H1 (cell line): ENCODE measurements around the gene RAD54L. TPM values are rescaled to one million over a fixed set of nuclear protein-coding genes. Genes with fewer than 3 reads are reported as not detected.

Source experiments
- CTCF ChIA-PET: fragments of 300-600 bp; sonication (Branson Sonifier 250); formaldehyde crosslinking; loops from one replicate; lab custom pipeline; 2021; ENCODE audit not compliant: partially characterized antibody; lab: Charles Lee
- POLR2A ChIA-PET: fragments of 300-600 bp; sonication (Branson Sonifier 250); formaldehyde crosslinking; loops from one replicate; lab custom pipeline; 2021; ENCODE audit warnings: inconsistent platforms; ENCODE audit not compliant: partially characterized antibody; lab: Charles Lee
- DNase-seq, 2 experiments: peaks; one replicate each; pipeline versions ENCODE4 v3.0.0 to v3.0.0-alpha.2; 2010 to 2022; ENCODE audit warnings: low spot score in 2 of 2, low read depth in 1 of 2, mixed read lengths in 1 of 2
- FAIRE-seq: peaks from 2 replicates; lab custom pipeline; 2011; peaks lifted over from hg19 to GRCh38; lab: Jason Lieb, UNC
- H2AFZ ChIP-seq: 2 replicates; pipeline ENCODE4 v1.8.1; 2012; ENCODE audit warnings: low read length, inconsistent platforms
- H2AK5ac ChIP-seq: 2 replicates; pipeline ENCODE4 v1.6.1; 2013; ENCODE audit warnings: low read depth, low read length
- H2BK120ac ChIP-seq: replicated peaks from 2 replicates; pipeline ENCODE3; 2013; ENCODE audit warnings: low read depth, low read length, inconsistent platforms
- H2BK12ac ChIP-seq: 2 replicates; pipeline ENCODE4 v1.6.1; 2013; ENCODE audit warnings: low read depth, low read length
- H2BK15ac ChIP-seq: 2 replicates; pipeline ENCODE4 v1.6.1; 2013; ENCODE audit warnings: low read length
- H2BK20ac ChIP-seq: 2 replicates; pipeline ENCODE4 v1.6.1; 2013; ENCODE audit warnings: low read length
- H2BK5ac ChIP-seq: 2 replicates; pipeline ENCODE4 v1.6.1; 2013; ENCODE audit warnings: low read depth, low read length
- H3K14ac ChIP-seq: 2 replicates; pipeline ENCODE4 v1.6.1; 2013; ENCODE audit warnings: inconsistent platforms; ENCODE audit not compliant: insufficient read length
- H3K18ac ChIP-seq: 2 replicates; pipeline ENCODE4 v1.6.1; 2013; ENCODE audit warnings: low read length; ENCODE audit errors: extremely low read depth
- H3K23ac ChIP-seq: 2 replicates; pipeline ENCODE4 v1.6.1; 2013; ENCODE audit warnings: inconsistent platforms; ENCODE audit not compliant: insufficient read length
- H3K23me2 ChIP-seq: 2 replicates; pipeline ENCODE4 v1.6.1; 2013; ENCODE audit warnings: low read depth, low read length
- H3K27ac ChIP-seq: 2 replicates; pipeline ENCODE4 v1.6.1; 2011; ENCODE audit warnings: low read depth, low read length, inconsistent platforms
- H3K27me3 ChIP-seq, 4 experiments: replicated peaks in 1 of 4; 1 replicate in 1 of 4; 2 replicates in 3 of 4; pipeline versions ENCODE4 v1.6.1 to v1.8.1; 2011 to 2013; ENCODE audit warnings: low read length in 3 of 4, mild to moderate bottlenecking in 3 of 4, inconsistent platforms in 2 of 4, mixed read lengths in 2 of 4, moderate library complexity in 1 of 4; ENCODE audit not compliant: control insufficient read depth in 3 of 4, insufficient read depth in 3 of 4; ENCODE audit errors: extremely low read depth in 1 of 4
- H3K36me3 ChIP-seq, 4 experiments: 2 replicates each; pipeline versions ENCODE4 v1.6.1 to v1.8.1; 2011 to 2013; ENCODE audit warnings: mild to moderate bottlenecking in 4 of 4, low read length in 3 of 4, moderate library complexity in 2 of 4, control low read depth in 1 of 4, inconsistent platforms in 1 of 4; ENCODE audit not compliant: insufficient read depth in 4 of 4, control insufficient read depth in 2 of 4
- H3K4ac ChIP-seq: replicated peaks from 2 replicates; pipeline ENCODE3; 2013; ENCODE audit warnings: low read length, low read depth, mixed read lengths, inconsistent platforms; ENCODE audit not compliant: insufficient read length
- H3K4me1 ChIP-seq, 4 experiments: replicated peaks in 1 of 4; 1 replicate in 1 of 4; 2 replicates in 3 of 4; pipeline versions ENCODE4 v1.6.1 to v1.8.1; 2011 to 2013; ENCODE audit warnings: low read length in 3 of 4, inconsistent platforms in 2 of 4, mixed read lengths in 1 of 4; ENCODE audit not compliant: insufficient read depth in 4 of 4, control insufficient read depth in 3 of 4
- H3K4me2 ChIP-seq, 2 experiments: 2 replicates each; pipeline versions ENCODE4 v1.6.1 to v1.8.1; 2011 to 2013; ENCODE audit warnings: low read depth in 2 of 2, low read length in 2 of 2, control low read depth in 1 of 2, inconsistent platforms in 1 of 2, mild to moderate bottlenecking in 1 of 2; ENCODE audit not compliant: insufficient read depth in 1 of 2
- H3K4me3 ChIP-seq, 4 experiments: fragments of 200-600, 300-600 bp in 1 of 4; sonication (generic), shearing (Covaris generic), sonication (Bioruptor Twin) in 1 of 4; 2 replicates each; pipeline versions ENCODE4 v1.5.1 to v1.8.1; 2011 to 2016; ENCODE audit warnings: low read length in 4 of 4, low read depth in 3 of 4, control low read depth in 2 of 4, inconsistent platforms in 2 of 4, mild to moderate bottlenecking in 2 of 4, mixed read lengths in 1 of 4, moderate library complexity in 1 of 4; ENCODE audit not compliant: insufficient read depth in 2 of 4; ENCODE audit errors: extremely low read depth in 1 of 4
- H3K56ac ChIP-seq: replicated peaks from 2 replicates; pipeline ENCODE3; 2013; ENCODE audit warnings: low read depth, mild to moderate bottlenecking, mixed read lengths, low read length, inconsistent platforms; ENCODE audit not compliant: insufficient read length
- H3K79me1 ChIP-seq: 2 replicates; pipeline ENCODE4 v1.6.1; 2013; ENCODE audit warnings: low read depth, low read length, control low read depth
- H3K79me2 ChIP-seq, 2 experiments: 2 replicates each; pipeline versions ENCODE4 v1.6.1 to v1.8.1; 2012 to 2013; ENCODE audit warnings: low read length in 2 of 2, mild to moderate bottlenecking in 2 of 2, inconsistent platforms in 1 of 2; ENCODE audit not compliant: insufficient read depth in 2 of 2, control insufficient read depth in 1 of 2
- H3K9ac ChIP-seq, 4 experiments: replicated peaks in 1 of 4; 1 replicate in 1 of 4; 2 replicates in 3 of 4; pipeline versions ENCODE4 v1.6.1 to v1.8.1; 2011 to 2013; ENCODE audit warnings: low read depth in 3 of 4, low read length in 3 of 4, control low read depth in 2 of 4, mild to moderate bottlenecking in 2 of 4, moderate library complexity in 2 of 4, inconsistent platforms in 1 of 4; ENCODE audit errors: extremely low read depth in 1 of 4
- H3K9me3 ChIP-seq, 2 experiments: 2 replicates each; pipeline versions ENCODE4 v1.6.1 to v1.8.1; 2012 to 2013; ENCODE audit warnings: mild to moderate bottlenecking in 2 of 2, moderate library complexity in 2 of 2, control low read depth in 1 of 2, inconsistent platforms in 1 of 2, low read depth in 1 of 2, low read length in 1 of 2, mixed read lengths in 1 of 2; ENCODE audit not compliant: insufficient read depth in 2 of 2
- H4K20me1 ChIP-seq, 2 experiments: replicated peaks in 1 of 2; 2 replicates each; pipeline versions ENCODE3 to v1.8.1; 2011 to 2013; ENCODE audit warnings: inconsistent platforms in 2 of 2, low read length in 2 of 2, mild to moderate bottlenecking in 1 of 2; ENCODE audit not compliant: insufficient read depth in 2 of 2, control insufficient read depth in 1 of 2
- H4K5ac ChIP-seq: 2 replicates; pipeline ENCODE4 v1.6.1; 2013; ENCODE audit warnings: low read length, low read depth, mixed read lengths, inconsistent platforms; ENCODE audit not compliant: insufficient read length
- H4K8ac ChIP-seq: 2 replicates; pipeline ENCODE4 v1.8.0; 2013; ENCODE audit warnings: mild to moderate bottlenecking, moderate library complexity, low read length, inconsistent platforms; ENCODE audit not compliant: insufficient read depth; ENCODE audit errors: extremely low read depth
- H4K91ac ChIP-seq: replicated peaks from 2 replicates; pipeline ENCODE3; 2013; ENCODE audit warnings: low read length, mixed read lengths, inconsistent platforms; ENCODE audit not compliant: insufficient read length
- HDAC6 ChIP-seq: IDR thresholded peaks from one replicate; pipeline ENCODE4 v1.7.1; 2012; ENCODE audit warnings: low read depth, mild to moderate bottlenecking, inconsistent platforms, low read length, moderate library complexity
- WGBS, 2 experiments: shearing (Covaris generic) in 1 of 2; methylation state at CpG; one replicate each; pipeline versions ENCODE4 v1.1.6 to v1.1.7; 2013 to 2015; ENCODE audit warnings: low lambda C conversion rate in 2 of 2, mixed read lengths in 2 of 2, inconsistent platforms in 1 of 2, low coverage in 1 of 2, missing lambda C conversion rate in 1 of 2; ENCODE audit not compliant: insufficient replicate concordance in 2 of 2, insufficient coverage in 1 of 2, insufficient read length in 1 of 2; ENCODE audit errors: extremely low coverage in 1 of 2, missing lambda C conversion rate in 1 of 2; 5-methylcytosine and 5-hydroxymethylcytosine counted together
- polyA plus RNA-seq, 7 experiments: library from polyadenylated mRNA; depleted of rRNA in 3 of 7; stranded (reverse) in 5 of 7; unstranded in 2 of 7; fragments of >200 nt in 5 of 7; fragments of 200-250 nt in 2 of 7; gene quantifications; 1 replicate in 5 of 7; 2 replicates in 1 of 7; 4 replicates in 1 of 7; pipeline versions ENCODE4 v1.2.1 to v1.2.3, GENCODE V29; 2011 to 2013; ENCODE audit warnings: missing spikeins in 2 of 7, mixed read lengths in 2 of 7
- total RNA-seq: library from RNA; stranded (reverse); fragmentation: NEBNext Ultra II Directional; extraction: Animal tissue kit (Norgen Biotek cat#: 25700); gene quantifications from 2 replicates; pipeline ENCODE4 v1.2.1, GENCODE V29; 2021

Gene RAD54L
- total and polyA plus RNA-seq, 2 of the 8 experiments (the other 6 are each of a cell fraction or from before 2014, with no cell fraction given): 43.5 to 50.3 TPM

GRCh38 chr1:46275030-46275337 lies 27.4 kb downstream of the RAD54L start:
- H3K56ac ChIP-seq: no peak overlapping the region
- H3K23ac ChIP-seq: no peak overlapping the region
- no peak overlapping the region for H2AK5ac ChIP-seq
- no peak overlapping the region for H3K4me3 ChIP-seq
- H3K36me3 ChIP-seq: peaks cover 55 to 94% (median 83%) of the 10 kb centered on the region in 4 experiments
- H2BK5ac ChIP-seq: no peak overlapping the region
- DNase-seq (no peak), FAIRE-seq (no peak)
- H3K18ac ChIP-seq: no peak overlapping the region
- 88% methylated on average over 6 of the region's 6 CpGs; no CpG with 5 or more reads in 1 of the 2 experiments for WGBS, 2 experiments
- ChIA-PET CTCF (interaction anchor here (0.9 to 1.4 kb wide), 3 partner anchors 26 to 65 kb away, joined by 3 to 4 read pairs (median 4); no protein-coding TSS in a partner anchor), POLR2A (interaction anchor here (0.8 to 33.1 kb wide), 6 partner anchors 1 to 86 kb away, joined by 3 to 689 read pairs (median 20); partner anchors contain the start of genes LRRC41, RAD54L and UQCRH)
- H4K91ac ChIP-seq: no peak overlapping the region
- no peak overlapping the region for H3K4ac ChIP-seq
- no peak overlapping the region for H4K5ac ChIP-seq
- H2BK15ac ChIP-seq: no peak overlapping the region
- no peak overlapping the region for H3K14ac ChIP-seq
- H2BK120ac ChIP-seq: no peak overlapping the region
- H3K9me3 ChIP-seq: no peaks in the 10 kb centered on the region
- no peak overlapping the region for H3K4me2 ChIP-seq
- no peaks in the 10 kb centered on the region for H3K23me2 ChIP-seq
- H3K27ac ChIP-seq: no peak overlapping the region
- no peaks in the 10 kb centered on the region for H3K79me1 ChIP-seq
- no peaks in the 10 kb centered on the region for H3K27me3 ChIP-seq
- H3K79me2 ChIP-seq: no peaks in the 10 kb centered on the region
- no peak overlapping the region for H2AFZ ChIP-seq
- H3K4me1 ChIP-seq: no peaks in the 10 kb centered on the region
- H2BK20ac ChIP-seq: no peak overlapping the region
- no peak overlapping the region for H4K8ac ChIP-seq
- H2BK12ac ChIP-seq: no peak overlapping the region
- no peak overlapping the region for H3K9ac ChIP-seq
- peaks cover 3% of the 10 kb centered on the region in 2 experiments for H4K20me1 ChIP-seq
- no peak for TF ChIP-seq HDAC6
- TF ChIP-seq, all 59 proteins: peak for 0
